Measurements from ENCODE around the gene CSNK1D. TPM values are rescaled to one million over a fixed set of nuclear protein-coding genes. Genes with fewer than 3 reads are reported as not detected.

CSNK1D gene
- total RNA-seq, 1 experiment from 2014 or later: 191 TPM

DNA sequence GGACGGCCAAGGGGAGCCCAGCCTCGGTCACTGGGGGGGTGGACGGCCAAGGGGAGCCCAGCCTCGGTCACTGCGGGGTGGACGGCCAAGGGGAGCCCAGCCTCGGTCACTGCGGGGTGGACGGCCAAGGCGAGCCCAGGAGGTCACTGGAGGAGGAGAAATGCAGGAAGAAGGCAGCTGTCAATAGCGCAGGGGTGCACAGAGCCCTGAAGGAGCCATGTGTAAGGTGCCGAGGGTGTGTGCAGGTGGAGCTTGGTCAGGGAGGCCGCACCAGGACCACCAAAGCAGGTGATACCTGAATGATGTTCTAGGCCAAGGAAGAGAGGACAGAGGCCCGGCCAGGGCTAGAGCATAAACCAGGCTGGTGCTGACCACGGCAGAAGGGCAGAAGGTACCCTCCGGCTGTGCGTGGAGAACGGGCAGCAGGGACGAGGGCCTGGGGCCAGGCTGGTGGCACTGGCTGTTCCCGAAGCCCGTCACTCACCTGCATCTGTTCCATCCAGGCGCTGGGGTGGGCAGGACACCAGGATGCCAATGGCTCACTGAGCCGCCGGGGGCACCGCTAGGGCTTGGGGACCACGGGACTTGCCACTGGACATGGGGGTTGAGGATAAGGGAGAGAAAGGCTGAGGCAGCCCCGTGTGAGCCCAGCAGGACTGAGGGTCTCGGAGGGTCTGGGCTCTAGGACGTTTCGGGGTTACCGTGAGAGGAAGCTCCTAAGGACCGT, 55.0 kb downstream of the CSNK1D start:
- TF ChIP-seq, protein P1, sequence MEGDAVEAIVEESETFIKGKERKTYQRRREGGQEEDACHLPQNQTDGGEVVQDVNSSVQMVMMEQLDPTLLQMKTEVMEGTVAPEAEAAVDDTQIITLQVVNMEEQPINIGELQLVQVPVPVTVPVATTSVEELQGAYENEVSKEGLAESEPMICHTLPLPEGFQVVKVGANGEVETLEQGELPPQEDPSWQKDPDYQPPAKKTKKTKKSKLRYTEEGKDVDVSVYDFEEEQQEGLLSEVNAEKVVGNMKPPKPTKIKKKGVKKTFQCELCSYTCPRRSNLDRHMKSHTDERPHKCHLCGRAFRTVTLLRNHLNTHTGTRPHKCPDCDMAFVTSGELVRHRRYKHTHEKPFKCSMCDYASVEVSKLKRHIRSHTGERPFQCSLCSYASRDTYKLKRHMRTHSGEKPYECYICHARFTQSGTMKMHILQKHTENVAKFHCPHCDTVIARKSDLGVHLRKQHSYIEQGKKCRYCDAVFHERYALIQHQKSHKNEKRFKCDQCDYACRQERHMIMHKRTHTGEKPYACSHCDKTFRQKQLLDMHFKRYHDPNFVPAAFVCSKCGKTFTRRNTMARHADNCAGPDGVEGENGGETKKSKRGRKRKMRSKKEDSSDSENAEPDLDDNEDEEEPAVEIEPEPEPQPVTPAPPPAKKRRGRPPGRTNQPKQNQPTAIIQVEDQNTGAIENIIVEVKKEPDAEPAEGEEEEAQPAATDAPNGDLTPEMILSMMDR (IDR thresholded peaks at IDR 0.05; ENCODE audit: unreplicated experiment): no peak
- BruUV-seq (replicated peaks): no TSS peak
- CTCF ChIA-PET: no interaction called here
- no peak overlapping the region for H3K4me3 Mint-ChIP-seq (ENCODE audit: unreplicated experiment)
- peak overlapping the region; percentile 90 for H3K27ac Mint-ChIP-seq (ENCODE audit: low read depth, unreplicated experiment)
- intact Hi-C loops (cut with micrococcal nuclease): no loop called here
- no peaks in the 10 kb centered on the region for H3K9me3 Mint-ChIP-seq (ENCODE audit: unreplicated experiment)
- no peaks in the 10 kb centered on the region for H3K36me3 Mint-ChIP-seq (ENCODE audit: insufficient read depth, unreplicated experiment)
- DNase-seq (ENCODE audit: unreplicated experiment): no peak
- H3K4me1 Mint-ChIP-seq (ENCODE audit: insufficient read depth, unreplicated experiment): peaks cover 34% of the 10 kb centered on the region
- no peaks in the 10 kb centered on the region for H3K27me3 Mint-ChIP-seq (ENCODE audit: insufficient read depth, unreplicated experiment)
- POLR2A ChIA-PET: interaction anchor here (2.3 to 5.9 kb wide), 4 partner anchors 12 to 24 kb away, joined by 6 to 40 read pairs (median 22); partner anchors contain the start of gene SLC16A3

DNA sequence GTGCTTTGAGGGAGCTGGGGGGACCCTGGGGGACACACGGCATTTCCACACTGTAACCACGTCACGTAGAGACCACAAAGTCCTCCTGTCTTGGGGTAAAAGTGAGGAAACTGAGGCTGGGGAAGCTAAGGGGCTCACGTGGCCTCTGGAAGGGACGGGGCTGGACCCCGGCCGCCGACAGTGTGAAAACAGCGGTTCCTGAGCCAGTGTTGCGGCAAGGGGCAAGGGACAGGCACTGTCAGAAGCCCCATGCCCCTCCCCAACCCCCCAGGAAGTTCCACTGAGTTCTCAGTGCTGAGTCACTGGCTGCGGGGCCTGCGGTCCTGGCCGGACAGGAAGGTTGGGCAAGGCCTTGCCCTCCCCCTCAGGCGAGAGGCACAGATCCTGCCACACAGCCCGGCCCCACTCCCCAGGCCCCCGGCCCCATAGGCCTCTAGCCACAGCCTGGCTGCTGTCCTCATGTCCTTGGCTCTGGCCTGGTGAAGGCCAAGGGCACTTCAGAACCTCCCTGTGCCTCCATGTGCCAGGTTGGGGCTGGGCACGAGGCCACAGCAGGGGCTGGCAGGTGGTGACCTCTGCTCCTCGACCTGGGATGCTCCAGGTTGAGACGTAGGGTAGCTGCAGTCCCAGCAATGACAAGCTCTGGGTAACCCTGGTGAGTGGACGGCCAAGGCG, 55.8 kb downstream of the CSNK1D start:
- BruUV-seq (replicated peaks): no TSS peak
- CTCF ChIA-PET: no interaction called here
- H3K27ac Mint-ChIP-seq (ENCODE audit: low read depth, unreplicated experiment): peak overlapping the region; percentile 90

DNA sequence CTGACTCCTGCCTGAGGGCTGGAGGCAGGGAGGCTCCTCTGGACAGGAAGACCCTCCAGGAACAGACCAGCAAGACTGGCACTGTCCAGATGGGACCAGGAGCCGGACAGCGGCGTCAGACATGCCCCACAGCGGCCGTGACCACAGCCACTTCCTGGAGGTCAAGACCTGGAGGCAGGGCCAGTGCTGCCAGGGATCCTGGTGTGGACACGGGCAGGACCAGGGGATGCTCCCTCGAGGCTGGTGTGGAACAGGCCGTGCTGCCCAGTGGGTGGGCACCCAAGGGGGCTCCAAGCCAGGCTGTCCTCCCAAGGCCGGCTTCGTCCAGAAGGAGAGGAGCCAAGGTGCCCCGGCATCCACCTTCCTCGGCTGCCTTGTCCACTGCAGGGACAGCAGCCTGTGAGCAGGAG, 56.4 kb downstream of the CSNK1D start:
- POLR2A ChIA-PET: interaction anchor here (1.5 to 5.9 kb wide), 4 partner anchors 12 to 118 kb away, joined by 3 to 40 read pairs (median 22); partner anchors contain the start of gene SLC16A3
- Mint-ChIP-seq H3K36me3 (ENCODE audit: insufficient read depth, unreplicated experiment) (no peaks in the 10 kb centered on the region), H3K27ac (ENCODE audit: low read depth, unreplicated experiment) (peak overlapping the region; percentile 90), H3K4me1 (ENCODE audit: insufficient read depth, unreplicated experiment) (peaks cover 36% of the 10 kb centered on the region), H3K4me3 (ENCODE audit: unreplicated experiment) (peak overlapping the region; percentile 60), H3K9me3 (ENCODE audit: unreplicated experiment) (no peaks in the 10 kb centered on the region), H3K27me3 (ENCODE audit: insufficient read depth, unreplicated experiment) (no peaks in the 10 kb centered on the region)
- BruUV-seq (replicated peaks): TSS peak; percentile 66
- no peak for DNase-seq (ENCODE audit: unreplicated experiment)
- TF ChIP-seq, protein P1 (IDR thresholded peaks at IDR 0.05; ENCODE audit: unreplicated experiment): no peak
- intact Hi-C loops (cut with micrococcal nuclease): no loop called here
- CTCF ChIA-PET: no interaction called here

More for the DNA sequence above, 55.8 kb downstream of the CSNK1D start:
- intact Hi-C loops (cut with micrococcal nuclease): no loop called here
- H3K27me3 Mint-ChIP-seq (ENCODE audit: insufficient read depth, unreplicated experiment): no peaks in the 10 kb centered on the region
- no peaks in the 10 kb centered on the region for H3K9me3 Mint-ChIP-seq (ENCODE audit: unreplicated experiment)
- POLR2A ChIA-PET: interaction anchor here (1.5 to 5.9 kb wide), 4 partner anchors 12 to 119 kb away, joined by 3 to 40 read pairs (median 22); partner anchors contain the start of gene SLC16A3
- H3K36me3 Mint-ChIP-seq (ENCODE audit: insufficient read depth, unreplicated experiment): no peaks in the 10 kb centered on the region
- peak overlapping the region; percentile 60 for H3K4me3 Mint-ChIP-seq (ENCODE audit: unreplicated experiment)
- peaks cover 36% of the 10 kb centered on the region for H3K4me1 Mint-ChIP-seq (ENCODE audit: insufficient read depth, unreplicated experiment)
- DNase-seq (ENCODE audit: unreplicated experiment): peak; percentile 88
- TF ChIP-seq, protein P1 (IDR thresholded peaks at IDR 0.05; ENCODE audit: unreplicated experiment): no peak
